Thyroid gland (tissue), 4 donors: ENCODE results near the gene MAPK7. TPM values are rescaled to one million over a fixed set of nuclear protein-coding genes. Genes with fewer than 3 reads are reported as not detected.

Experiments used
- DNase-seq, 2 donors: peaks; one replicate each; pipeline ENCODE4 v3.0.0-alpha.2; 2019
- H3K27ac ChIP-seq, 3 donors: fragments of 200-600 bp; sonication (generic); 1 replicate in 2 of 3; 2 replicates in 1 of 3; pipeline ENCODE4 v1.5.1; 2016 to 2019; ENCODE audit warnings: mild to moderate bottlenecking in 1 of 3, moderate library complexity in 1 of 3
- H3K27me3 ChIP-seq: fragments of 200-600 bp; sonication (generic); one replicate; pipeline ENCODE4 v1.5.1; 2019
- H3K36me3 ChIP-seq, 2 donors: fragments of 200-600 bp; sonication (generic); one replicate each; pipeline ENCODE4 v1.5.1; 2016 to 2019
- H3K4me1 ChIP-seq, 2 donors: fragments of 200-600 bp; sonication (generic); one replicate each; pipeline ENCODE4 v1.5.1; 2017 to 2019
- H3K4me3 ChIP-seq, 3 donors: fragments of 200-600 bp; sonication (generic); replicated peaks in 1 of 3; 1 replicate in 2 of 3; 2 replicates in 1 of 3; pipeline ENCODE4 v1.5.1; 2016; ENCODE audit warnings: mild to moderate bottlenecking in 1 of 3
- H3K9me3 ChIP-seq: fragments of 200-600 bp; sonication (generic); one replicate; pipeline ENCODE4 v1.5.1; 2017
- CTCF ChIP-seq, 6 experiments: fragments of 200-600 bp in 3 of 6; fragments of 450-650 bp in 3 of 6; sonication (generic) in 3 of 6; IDR thresholded peaks; one replicate each; pipeline ENCODE4 v1.5.1; 2016 to 2019; ENCODE audit warnings: antibody characterized with exemption in 6 of 6, mild to moderate bottlenecking in 2 of 6, inconsistent platforms in 1 of 6, moderate library complexity in 1 of 6
- POLR2A ChIP-seq, 2 donors: fragments of 450-650 bp; IDR thresholded peaks; one replicate each; pipeline ENCODE4 v1.6.1; 2017; ENCODE audit warnings: antibody characterized with exemption in 2 of 2, mild to moderate bottlenecking in 2 of 2, moderate library complexity in 1 of 2
- WGBS, 2 donors: methylation state at CpG; one replicate each; pipeline ENCODE4 v1.1.5; 2017; 5-methylcytosine and 5-hydroxymethylcytosine counted together
- intact Hi-C: fragments of 100-400 bp; cut with DNase I; formaldehyde crosslinking; loops from one replicate; pipeline ENCODE4 v1.15.1; 2023
- total RNA-seq, 4 donors: library from RNA; depleted of rRNA; stranded (reverse); fragments of >200 nt; gene quantifications; one replicate each; pipeline ENCODE4 v1.2.3, GENCODE V29; 2016

MAPK7 gene
- total RNA-seq, 4 donors from 2014 or later = 22.4 to 46.5 (median 31.3) TPM

DNA sequence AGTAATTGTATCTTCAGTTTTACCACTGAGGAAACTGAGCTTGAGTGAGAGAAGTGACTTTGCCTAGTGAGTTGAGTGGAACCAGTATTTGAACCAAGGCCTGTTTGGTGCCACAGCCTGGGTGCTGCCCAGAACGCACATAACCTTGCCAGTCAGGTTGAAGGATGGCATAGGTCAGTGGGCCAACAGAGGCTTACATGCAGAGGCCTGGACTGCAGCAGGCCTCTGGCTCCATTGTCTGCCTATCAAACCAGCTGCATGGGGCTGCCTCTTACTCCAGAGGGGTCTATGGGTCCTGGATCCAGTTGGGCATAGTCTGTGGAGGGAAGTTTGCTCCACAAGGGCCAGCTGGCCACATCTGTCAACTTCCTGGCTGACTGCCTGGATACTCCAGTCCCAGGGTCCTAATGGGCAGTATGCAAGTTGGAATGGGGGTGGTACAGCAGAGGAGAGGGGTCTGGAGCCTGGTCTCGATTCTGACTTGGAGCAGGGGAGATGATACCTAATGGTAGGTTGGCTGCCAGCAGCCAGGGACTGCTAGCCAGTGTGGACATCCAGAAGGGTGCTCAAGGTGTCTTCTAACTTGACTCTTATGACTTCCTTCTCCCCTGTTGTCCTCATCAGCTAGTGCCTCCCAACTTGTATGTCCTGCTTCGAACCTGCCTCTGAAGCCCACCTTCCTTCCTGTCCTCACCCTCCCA lies 21.6 kb downstream of the MAPK7 start:
- Histone ChIP-seq H3K36me3 (no peaks in the 10 kb centered on the region), H3K27me3 (no peaks in the 10 kb centered on the region), H3K27ac (no peak overlapping the region), H3K4me3 (no peak overlapping the region), H3K9me3 (no peaks in the 10 kb centered on the region), H3K4me1 (peaks cover 15 to 26% of the 10 kb centered on the region in 2 donors)
- intact Hi-C loops = no loop called here
- 94 to 97% methylated on average over 3 of the region's 3 CpGs for WGBS, 2 donors
- DNase-seq = no peak
- TF ChIP-seq CTCF (IDR thresholded peaks at IDR 0.05) = no peak
- TF ChIP-seq POLR2A (IDR thresholded peaks at IDR 0.05) = no peak

GRCh38 chr17:19401321-19402010 lies 23.2 kb downstream of the MAPK7 start:
- 85 to 87% methylated on average over 8 of the region's 8 CpGs for WGBS, 2 donors
- TF ChIP-seq POLR2A (IDR thresholded peaks at IDR 0.05) = no peak
- no peak for TF ChIP-seq CTCF (IDR thresholded peaks at IDR 0.05)
- no peaks in the 10 kb centered on the region for H3K27me3 ChIP-seq
- DNase-seq = no peak
- peaks cover 15 to 26% of the 10 kb centered on the region in 2 donors for H3K4me1 ChIP-seq
- no peak overlapping the region for H3K4me3 ChIP-seq
- H3K27ac ChIP-seq = no peak overlapping the region
- no peaks in the 10 kb centered on the region for H3K9me3 ChIP-seq
- intact Hi-C loops = no loop called here
- H3K36me3 ChIP-seq = no peaks in the 10 kb centered on the region

DNA sequence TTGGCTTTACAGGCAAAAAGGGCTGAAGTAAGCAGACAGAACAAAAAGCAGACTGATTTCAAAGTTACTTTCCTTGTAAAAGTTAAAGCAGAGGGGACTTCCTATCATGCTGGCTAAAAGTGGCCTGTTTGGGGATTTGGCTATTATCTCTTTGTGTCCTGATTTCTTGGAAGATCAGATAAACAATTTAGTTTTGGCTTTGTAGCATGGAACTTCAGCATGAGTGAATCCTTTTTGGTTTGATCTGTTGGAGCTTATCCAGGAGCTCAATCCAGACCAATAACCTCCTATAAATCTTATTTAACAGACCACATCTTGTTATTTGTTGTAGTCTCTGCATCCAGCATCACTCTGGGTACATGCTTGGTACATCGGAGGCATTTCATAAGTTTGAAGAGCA lies 23.9 kb downstream of the MAPK7 start:
- Histone ChIP-seq H3K9me3 (no peaks in the 10 kb centered on the region), H3K27ac (no peak overlapping the region), H3K4me3 (no peak overlapping the region), H3K36me3 (no peaks in the 10 kb centered on the region), H3K4me1 (peaks cover 14 to 24% of the 10 kb centered on the region in 2 donors), H3K27me3 (no peaks in the 10 kb centered on the region)
- intact Hi-C loops = no loop called here
- TF ChIP-seq POLR2A (IDR thresholded peaks at IDR 0.05) = no peak
- TF ChIP-seq CTCF (IDR thresholded peaks at IDR 0.05) = no peak
- DNase-seq = no peak
- 87 to 94% methylated on average over 1 of the region's 1 CpG for WGBS, 2 donors

DNA sequence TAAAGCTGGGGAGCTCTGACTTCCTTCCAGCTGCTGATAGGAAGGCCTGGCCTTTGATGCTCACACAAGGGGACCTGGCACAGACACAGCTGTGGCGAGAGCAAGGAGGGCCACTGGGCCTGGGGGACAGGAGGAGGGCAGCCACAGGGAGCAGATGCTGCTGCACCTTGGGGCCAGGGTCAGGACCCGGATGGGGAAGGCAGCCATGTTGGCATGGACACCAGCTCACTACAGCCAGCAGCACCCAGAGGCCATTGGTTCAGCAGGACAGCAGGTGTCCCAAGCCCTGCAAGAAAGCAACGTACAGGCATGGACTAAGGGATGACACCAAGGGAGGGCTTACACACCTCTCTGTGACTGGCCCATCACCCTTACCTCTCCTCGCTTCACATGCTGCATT lies 24.7 kb downstream of the MAPK7 start:
- H3K4me1 ChIP-seq = peaks cover 5 to 16% of the 10 kb centered on the region in 2 donors
- H3K9me3 ChIP-seq = no peaks in the 10 kb centered on the region
- WGBS, 2 donors = 96 to 100% methylated on average over 4 of the region's 4 CpGs
- intact Hi-C loops = no loop called here
- no peak overlapping the region for H3K27ac ChIP-seq
- TF ChIP-seq POLR2A (IDR thresholded peaks at IDR 0.05) (no peak), CTCF (IDR thresholded peaks at IDR 0.05) (no peak)
- DNase-seq = no peak
- no peaks in the 10 kb centered on the region for H3K36me3 ChIP-seq
- no peaks in the 10 kb centered on the region for H3K27me3 ChIP-seq
- H3K4me3 ChIP-seq = no peak overlapping the region

DNA sequence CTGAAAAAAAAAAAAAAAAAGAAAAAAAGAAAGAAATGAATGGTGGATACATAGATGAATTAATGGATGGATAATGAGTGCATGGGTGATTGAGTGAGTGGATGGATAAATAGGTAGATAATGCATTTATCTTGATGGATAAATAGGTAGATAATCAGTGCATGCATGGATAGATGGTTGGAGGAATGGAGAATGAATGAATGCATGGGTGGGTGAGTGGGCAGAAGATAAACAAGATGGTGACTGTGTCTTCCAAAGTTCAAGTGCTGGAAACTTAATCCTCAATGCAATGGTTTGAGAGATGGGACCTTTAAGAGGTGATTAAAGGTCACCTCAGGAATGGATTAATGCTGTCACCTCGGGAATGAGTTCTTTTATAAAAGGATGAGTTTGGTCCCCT lies 26.0 kb downstream of the MAPK7 start:
- intact Hi-C loops = no loop called here
- WGBS, 2 donors = 67 to 89% methylated on average over 1 of the region's 1 CpG
- DNase-seq = no peak
- peaks cover 0 to 4% of the 10 kb centered on the region in 2 donors for H3K4me1 ChIP-seq
- no peaks in the 10 kb centered on the region for H3K9me3 ChIP-seq
- no peaks in the 10 kb centered on the region for H3K36me3 ChIP-seq
- H3K27ac ChIP-seq = no peak overlapping the region
- H3K27me3 ChIP-seq = no peaks in the 10 kb centered on the region
- H3K4me3 ChIP-seq = no peak overlapping the region
- TF ChIP-seq POLR2A (IDR thresholded peaks at IDR 0.05) (no peak), CTCF (IDR thresholded peaks at IDR 0.05) (no peak)
